Esophagus squamous epithelium (tissue), 5 donors: Measurements from ENCODE around the gene UTP25. TPM values are rescaled to one million over a fixed set of nuclear protein-coding genes. Genes with fewer than 3 reads are reported as not detected.

ENCODE experiments used
- DNase-seq: peaks from one replicate; lab custom pipeline; 2025; lab: John Stamatoyannopoulos, UW
- H3K27ac ChIP-seq, 4 donors: fragments of 200-600 bp; sonication (generic); one replicate each; pipeline ENCODE4 v1.5.1; 2016 to 2019; ENCODE audit warnings: mild to moderate bottlenecking in 1 of 4
- H3K27me3 ChIP-seq, 4 donors: fragments of 200-600 bp; sonication (generic); 1 replicate in 3 of 4; 2 replicates in 1 of 4; pipeline versions ENCODE4 v1.5.1 to v1.6.0; 2017 to 2021; ENCODE audit warnings: antibody characterized with exemption in 1 of 4
- H3K36me3 ChIP-seq, 3 donors: fragments of 200-600 bp; sonication (generic); one replicate each; pipeline ENCODE4 v1.5.1; 2016 to 2019
- H3K4me1 ChIP-seq, 3 donors: fragments of 200-600 bp; sonication (generic); one replicate each; pipeline ENCODE4 v1.5.1; 2017 to 2019
- H3K4me3 ChIP-seq, 4 donors: fragments of 200-600 bp; sonication (generic); 1 replicate in 3 of 4; 2 replicates in 1 of 4; pipeline ENCODE4 v1.5.1; 2016 to 2019; ENCODE audit warnings: mild to moderate bottlenecking in 2 of 4, moderate library complexity in 1 of 4
- H3K9me3 ChIP-seq, 3 donors: fragments of 200-600 bp; sonication (generic); one replicate each; pipeline ENCODE4 v1.5.1; 2016 to 2019
- POLR2A ChIP-seq, 4 donors: fragments of 450-650 bp; IDR thresholded peaks; one replicate each; pipeline ENCODE4 v1.6.1; 2017; ENCODE audit warnings: antibody characterized with exemption in 4 of 4, mild to moderate bottlenecking in 4 of 4, moderate library complexity in 3 of 4
- WGBS, 2 donors: methylation state at CpG; one replicate each; pipeline ENCODE4 v1.1.5; 2018; 5-methylcytosine and 5-hydroxymethylcytosine counted together
- intact Hi-C: fragments of 100-400 bp; cut with DNase I; formaldehyde crosslinking; loops from one replicate; pipeline ENCODE4 v1.15.0; 2022
- total RNA-seq, 4 donors: library from RNA; depleted of rRNA; stranded (reverse); fragments of >200 nt; gene quantifications; one replicate each; pipeline ENCODE4 v1.1.0, GENCODE V29; 2016
- TF ChIP-seq, protein P1 (sequence below), 6 experiments: fragments of 450-650 bp in 4 of 6; fragments of 200-600 bp in 2 of 6; sonication (generic) in 2 of 6; IDR thresholded peaks; one replicate each; pipeline ENCODE4 v1.5.1; 2016 to 2019; ENCODE audit warnings: antibody characterized with exemption in 6 of 6, mild to moderate bottlenecking in 4 of 6, moderate library complexity in 4 of 6
- donor health status: DM: yes; HTN: yes; CAD: no.

The UTP25 gene
- total RNA-seq, 4 donors from 2014 or later = 3.9 to 13.5 (median 7.8) TPM

DNA sequence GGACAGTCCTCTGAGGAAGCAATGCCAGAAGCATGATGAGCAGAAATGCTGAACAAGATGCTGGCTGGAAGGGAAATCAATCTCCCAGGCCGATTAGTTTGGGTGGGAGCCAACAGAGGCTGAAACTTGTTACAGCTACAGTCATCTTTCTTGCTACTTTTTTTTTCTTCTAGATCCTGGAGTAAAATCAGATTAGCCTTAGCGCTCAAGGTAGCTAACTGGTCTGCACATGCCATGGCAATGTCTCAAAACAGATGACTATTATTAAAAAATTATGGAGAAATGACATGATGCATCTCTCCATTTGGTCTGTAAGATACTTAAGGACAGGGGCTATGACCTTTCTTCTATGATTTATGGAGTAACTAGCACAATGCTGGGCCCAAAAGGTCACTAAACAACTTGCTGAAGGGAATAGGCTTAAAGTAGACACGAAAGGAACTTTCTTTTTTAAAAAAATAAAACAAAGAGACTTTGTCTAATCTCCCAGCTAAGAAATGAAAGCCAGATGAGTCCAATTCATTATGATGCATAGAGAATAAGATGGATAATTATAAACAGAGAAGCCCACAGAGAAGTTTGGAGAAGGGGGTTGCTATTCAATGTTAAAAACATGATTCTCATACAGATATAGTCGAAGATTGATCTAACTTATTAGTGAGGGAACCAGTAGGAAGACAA, 42.5 kb downstream of the UTP25 start:
- Histone ChIP-seq H3K4me1 (no peaks in the 10 kb centered on the region), H3K36me3 (no peaks in the 10 kb centered on the region), H3K27me3 (peaks cover 0 to 8% (median 0%) of the 10 kb centered on the region in 4 donors), H3K4me3 (no peak overlapping the region), H3K9me3 (no peaks in the 10 kb centered on the region), H3K27ac (no peak overlapping the region)
- DNase-seq = no peak
- intact Hi-C loops = loop anchor here (10.0 kb wide), 1 partner anchor 115 kb away; no protein-coding TSS in a partner anchor
- TF ChIP-seq POLR2A (IDR thresholded peaks at IDR 0.05) = no peak
- TF ChIP-seq, protein P1, sequence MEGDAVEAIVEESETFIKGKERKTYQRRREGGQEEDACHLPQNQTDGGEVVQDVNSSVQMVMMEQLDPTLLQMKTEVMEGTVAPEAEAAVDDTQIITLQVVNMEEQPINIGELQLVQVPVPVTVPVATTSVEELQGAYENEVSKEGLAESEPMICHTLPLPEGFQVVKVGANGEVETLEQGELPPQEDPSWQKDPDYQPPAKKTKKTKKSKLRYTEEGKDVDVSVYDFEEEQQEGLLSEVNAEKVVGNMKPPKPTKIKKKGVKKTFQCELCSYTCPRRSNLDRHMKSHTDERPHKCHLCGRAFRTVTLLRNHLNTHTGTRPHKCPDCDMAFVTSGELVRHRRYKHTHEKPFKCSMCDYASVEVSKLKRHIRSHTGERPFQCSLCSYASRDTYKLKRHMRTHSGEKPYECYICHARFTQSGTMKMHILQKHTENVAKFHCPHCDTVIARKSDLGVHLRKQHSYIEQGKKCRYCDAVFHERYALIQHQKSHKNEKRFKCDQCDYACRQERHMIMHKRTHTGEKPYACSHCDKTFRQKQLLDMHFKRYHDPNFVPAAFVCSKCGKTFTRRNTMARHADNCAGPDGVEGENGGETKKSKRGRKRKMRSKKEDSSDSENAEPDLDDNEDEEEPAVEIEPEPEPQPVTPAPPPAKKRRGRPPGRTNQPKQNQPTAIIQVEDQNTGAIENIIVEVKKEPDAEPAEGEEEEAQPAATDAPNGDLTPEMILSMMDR (IDR thresholded peaks at IDR 0.05) = no peak
- 20 to 23% methylated on average over 4 of the region's 4 CpGs for WGBS, 2 donors

DNA sequence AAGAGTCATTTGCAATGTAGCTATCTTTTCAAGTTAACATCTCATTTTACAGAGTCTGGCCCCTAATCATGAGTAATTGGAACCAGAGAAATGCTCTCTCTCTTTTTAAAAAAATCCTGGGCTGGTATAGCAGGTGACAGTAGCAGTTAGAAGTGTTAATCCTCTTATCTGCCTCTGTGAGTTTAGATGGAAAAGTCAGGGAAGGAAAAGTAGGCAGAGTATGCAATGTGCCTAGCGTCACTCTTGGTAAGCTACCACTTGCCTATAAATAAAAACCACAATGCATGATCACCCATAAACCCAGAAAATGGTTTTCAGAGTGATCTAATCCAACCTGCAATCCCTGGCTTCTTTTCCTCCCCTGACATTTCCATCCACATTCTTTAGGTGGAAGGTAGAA, 43.2 kb downstream of the UTP25 start:
- intact Hi-C loops = loop anchor here (10.0 kb wide), 1 partner anchor 114 kb away; no protein-coding TSS in a partner anchor
- 17 to 50% methylated on average over 1 of the region's 1 CpG for WGBS, 2 donors
- TF ChIP-seq POLR2A (IDR thresholded peaks at IDR 0.05) = no peak
- TF ChIP-seq, protein P1 (IDR thresholded peaks at IDR 0.05) = no peak

DNA sequence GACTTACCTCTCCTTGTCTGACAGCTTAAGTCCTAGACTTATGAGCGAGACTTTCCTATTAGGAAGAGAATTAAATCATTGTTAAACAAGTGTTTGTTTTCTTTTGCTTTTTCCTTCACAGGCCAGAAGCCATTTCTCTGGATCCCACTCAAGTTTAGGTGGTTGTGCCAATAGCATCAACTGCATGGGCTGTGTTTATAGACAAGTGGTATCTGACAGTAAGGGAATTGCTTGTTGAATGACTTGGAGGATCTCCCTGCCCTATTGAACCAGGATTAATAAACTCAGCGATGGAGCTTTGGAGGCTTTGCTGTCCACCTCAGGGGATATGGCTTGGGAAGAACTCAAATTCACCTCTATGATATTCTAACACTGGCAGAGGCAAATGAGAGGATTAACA, 43.7 kb downstream of the UTP25 start:
- DNase-seq = no peak
- 45 to 50% methylated on average over 2 of the region's 2 CpGs for WGBS, 2 donors
- H3K27me3 ChIP-seq = peaks cover 0 to 8% (median 0%) of the 10 kb centered on the region in 4 donors
- H3K36me3 ChIP-seq = no peaks in the 10 kb centered on the region
- H3K4me1 ChIP-seq = no peaks in the 10 kb centered on the region
- no peak overlapping the region for H3K27ac ChIP-seq
- H3K4me3 ChIP-seq = no peak overlapping the region
- intact Hi-C loops = loop anchor here (10.0 kb wide), 1 partner anchor 113 kb away; no protein-coding TSS in a partner anchor
- TF ChIP-seq POLR2A (IDR thresholded peaks at IDR 0.05) = no peak
- TF ChIP-seq, protein P1 (IDR thresholded peaks at IDR 0.05) = no peak
- H3K9me3 ChIP-seq = no peaks in the 10 kb centered on the region

More for the DNA sequence above, 43.2 kb downstream of the UTP25 start:
- Histone ChIP-seq H3K27me3 (peaks cover 0 to 8% (median 0%) of the 10 kb centered on the region in 4 donors), H3K4me3 (no peak overlapping the region), H3K9me3 (no peaks in the 10 kb centered on the region), H3K36me3 (no peaks in the 10 kb centered on the region), H3K27ac (no peak overlapping the region), H3K4me1 (no peaks in the 10 kb centered on the region)
- no peak for DNase-seq

DNA sequence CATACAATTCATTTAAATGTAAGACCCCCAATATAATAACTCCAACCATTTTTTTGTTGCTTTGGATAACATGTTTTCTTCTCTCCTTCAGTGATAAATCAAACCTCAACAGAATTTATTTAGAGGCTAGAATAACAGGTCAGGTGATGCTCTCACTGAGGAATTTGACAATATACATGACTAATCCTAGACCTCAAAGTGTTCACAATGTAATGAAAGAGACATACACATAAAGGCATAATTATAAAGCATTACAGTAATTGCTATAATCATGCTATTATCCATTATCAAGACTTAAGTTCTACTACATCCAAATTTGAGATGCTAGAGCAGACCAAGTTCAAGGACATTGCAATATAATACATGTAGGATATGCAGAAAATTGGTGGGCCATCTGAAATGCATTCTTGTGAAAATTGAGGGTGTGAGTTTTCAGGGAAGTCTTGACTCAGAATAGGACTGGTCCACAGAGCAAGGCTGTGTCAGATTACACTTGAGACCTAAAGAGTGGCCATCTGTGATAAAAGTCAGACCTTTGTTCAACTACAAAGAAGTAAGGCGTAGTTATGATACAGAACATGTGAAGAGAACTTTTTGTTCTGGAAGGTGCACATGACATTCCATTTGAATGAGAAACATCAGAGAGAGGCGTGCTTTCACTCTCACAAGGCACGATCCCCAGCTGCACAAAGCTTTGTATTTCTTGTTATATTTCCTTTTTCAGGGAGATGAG, 45.5 kb downstream of the UTP25 start:
- Histone ChIP-seq H3K9me3 (no peaks in the 10 kb centered on the region), H3K27me3 (peaks cover 0 to 8% (median 0%) of the 10 kb centered on the region in 4 donors), H3K4me3 (no peak overlapping the region), H3K4me1 (no peaks in the 10 kb centered on the region), H3K36me3 (no peaks in the 10 kb centered on the region), H3K27ac (no peak overlapping the region)
- DNase-seq = no peak
- intact Hi-C loops = loop anchor here (10.0 kb wide), 1 partner anchor 112 kb away; no protein-coding TSS in a partner anchor
- WGBS, 2 donors = 43 to 71% methylated on average over 3 of the region's 3 CpGs
- TF ChIP-seq POLR2A (IDR thresholded peaks at IDR 0.05) = no peak
- TF ChIP-seq, protein P1 (IDR thresholded peaks at IDR 0.05) = no peak

GRCh38 chr1:209875515-209875914, 47.7 kb downstream of the UTP25 start:
- Histone ChIP-seq H3K27ac (no peak overlapping the region), H3K4me1 (no peaks in the 10 kb centered on the region), H3K4me3 (no peak overlapping the region), H3K9me3 (no peaks in the 10 kb centered on the region), H3K36me3 (no peaks in the 10 kb centered on the region), H3K27me3 (peaks cover 0 to 28% (median 0%) of the 10 kb centered on the region in 4 donors)
- TF ChIP-seq, protein P1 (IDR thresholded peaks at IDR 0.05) = peak in 1 of 6 experiments; percentile 19
- TF ChIP-seq POLR2A (IDR thresholded peaks at IDR 0.05) = no peak
- intact Hi-C loops = loop anchor here (10.0 kb wide), 1 partner anchor 109 kb away; no protein-coding TSS in a partner anchor
- WGBS, 2 donors = 53 to 60% methylated on average over 7 of the region's 7 CpGs
- no peak for DNase-seq
